OCI-LY7 (cell line): ENCODE measurements around the gene DLGAP1. TPM values are rescaled to one million over a fixed set of nuclear protein-coding genes. Genes with fewer than 3 reads are reported as not detected.

Experiments used
- BruUV-seq: library from RNA; stranded (reverse); fragments of 400-500 nt; replicated peaks from 2 replicates; lab custom pipeline; 2021; lab: Mats Ljungman, UMichigan
- CTCF ChIA-PET: fragments of 300-600 bp; sonication (Branson Sonifier 250); formaldehyde crosslinking; loops from one replicate; lab custom pipeline; 2022; ENCODE audit warnings: antibody characterized with exemption; ENCODE audit not compliant: unreplicated experiment; lab: Charles Lee
- POLR2A ChIA-PET: fragments of 300-600 bp; sonication (Branson Sonifier 250); formaldehyde crosslinking; loops from one replicate; lab custom pipeline; 2022; ENCODE audit warnings: antibody characterized with exemption; lab: Charles Lee
- DNase-seq: peaks from one replicate; pipeline ENCODE4 v3.0.0-alpha.2; 2015; ENCODE audit warnings: low spot score
- H2AFZ ChIP-seq: fragments of 200-600 bp; sonication (generic), shearing (Covaris generic); 2 replicates; pipeline ENCODE4 v1.6.1; 2014; ENCODE audit warnings: mild to moderate bottlenecking, antibody characterized with exemption, low read length, moderate library complexity
- H3K27ac ChIP-seq: fragments of 200-600 bp; sonication (generic); 2 replicates; pipeline ENCODE4 v1.5.1; 2014; ENCODE audit warnings: mixed run types, low read depth, mild to moderate bottlenecking, moderate library complexity, low read length, inconsistent platforms; ENCODE audit not compliant: poor library complexity, severe bottlenecking
- H3K36me3 ChIP-seq: fragments of 200-600 bp; sonication (generic); 2 replicates; pipeline ENCODE4 v1.6.1; 2014; ENCODE audit warnings: mild to moderate bottlenecking, antibody characterized with exemption, low read length, moderate library complexity, mixed read lengths; ENCODE audit not compliant: insufficient read depth
- H3K4me1 ChIP-seq: fragments of 200-600 bp; sonication (generic); 2 replicates; pipeline ENCODE4 v1.5.1; 2014; ENCODE audit warnings: mild to moderate bottlenecking, low read length; ENCODE audit not compliant: insufficient read depth, poor library complexity, severe bottlenecking
- H3K4me2 ChIP-seq: fragments of 200-600 bp; sonication (generic); 2 replicates; pipeline ENCODE4 v1.6.1; 2014; ENCODE audit warnings: mild to moderate bottlenecking, low read length
- H3K4me3 ChIP-seq: fragments of 200-600 bp; sonication (generic); 2 replicates; pipeline ENCODE4 v1.5.1; 2014; ENCODE audit warnings: mild to moderate bottlenecking, low read depth, low read length; ENCODE audit not compliant: poor library complexity, severe bottlenecking
- H3K79me2 ChIP-seq: fragments of 200-600 bp; sonication (generic); 2 replicates; pipeline ENCODE4 v1.6.1; 2016; ENCODE audit warnings: low read depth, mild to moderate bottlenecking, low read length, moderate library complexity, mixed read lengths; ENCODE audit not compliant: insufficient read depth
- H3K9me2 ChIP-seq: fragments of 200-600 bp; sonication (generic); 2 replicates; pipeline ENCODE4 v1.6.1; 2016; ENCODE audit warnings: mild to moderate bottlenecking, low read length, mixed read lengths; ENCODE audit not compliant: insufficient read depth
- H3K9me3 ChIP-seq: fragments of 200-600 bp; sonication (generic); 2 replicates; pipeline ENCODE4 v1.6.1; 2014; ENCODE audit warnings: mild to moderate bottlenecking, mixed run types, low read length, mixed read lengths
- H4K20me1 ChIP-seq: fragments of 200-600 bp; sonication (generic); 2 replicates; pipeline ENCODE4 v1.6.1; 2014; ENCODE audit warnings: mild to moderate bottlenecking, antibody characterized with exemption, low read length, moderate library complexity, mixed read lengths; ENCODE audit not compliant: insufficient read depth
- CTCF ChIP-seq: fragments of 200-600 bp; sonication (generic); conservative IDR thresholded peaks from 2 replicates; pipeline ENCODE4 v1.5.1; 2014; ENCODE audit warnings: mild to moderate bottlenecking, antibody characterized with exemption, low read length, moderate library complexity, mixed read lengths
- EZH2phosphoT487 ChIP-seq: fragments of 200-600 bp; sonication (generic); IDR thresholded peaks from 2 replicates; pipeline ENCODE4 v1.6.1; 2018; ENCODE audit warnings: low read depth, borderline replicate concordance, mild to moderate bottlenecking, mixed run types, antibody characterized with exemption, low read length, moderate library complexity, mixed read lengths
- intact Hi-C: fragments of 100-400 bp; cut with micrococcal nuclease; formaldehyde crosslinking; loops from one replicate; pipeline ENCODE4 v1.10.0; 2022; ENCODE audit not compliant: unreplicated experiment
- total RNA-seq, 2 experiments: library from RNA; depleted of rRNA in 1 of 2; stranded (reverse); fragments of >200 nt in 1 of 2; shearing (Covaris generic) in 1 of 2; gene quantifications; 2 replicates each; pipeline ENCODE4 v1.2.3, GENCODE V29; 2014 to 2022

Gene DLGAP1
- total RNA-seq, 2 experiments from 2014 or later: 0.22 TPM; not detected in 1

- Histone ChIP-seq H3K4me1 (peaks cover 5% of the 10 kb centered on the region), H3K4me3 (no peak overlapping the region), H3K36me3 (no peaks in the 10 kb centered on the region), H3K9me2 (no peaks in the 10 kb centered on the region), H2AFZ (peak overlapping the region; percentile 78), H3K79me2 (no peaks in the 10 kb centered on the region), H4K20me1 (no peaks in the 10 kb centered on the region), H3K9me3 (no peaks in the 10 kb centered on the region), H3K27ac (no peak overlapping the region), H3K4me2 (no peak overlapping the region)
- no TSS peak for BruUV-seq
- ChIA-PET POLR2A (interaction anchor here (0.6 to 1.6 kb wide), 4 partner anchors 9 to 1092 kb away, joined by 3 to 5 read pairs (median 4); no protein-coding TSS in a partner anchor), CTCF (no interaction called here)
- DNase-seq: no peak
- TF ChIP-seq CTCF (no peak), EZH2phosphoT487 (no peak)
- intact Hi-C loops: no loop called here
Observed at GRCh38 chr18:3816610-3817363, 638.3 kb downstream of the DLGAP1 start.

GRCh38 chr18:3815991-3816390 lies 639.1 kb downstream of the DLGAP1 start:
- ChIA-PET CTCF (no interaction called here), POLR2A (interaction anchor here (1.6 kb wide), 1 partner anchor 10 kb away, joined by 3 read pairs; no protein-coding TSS in a partner anchor)
- H3K4me2 ChIP-seq: no peak overlapping the region
- no peaks in the 10 kb centered on the region for H3K36me3 ChIP-seq
- H3K4me1 ChIP-seq: peaks cover 5% of the 10 kb centered on the region
- H2AFZ ChIP-seq: 0 out of 2 replicates have a peak overlapping the region, but pooled peaks have one; percentile 78
- no peaks in the 10 kb centered on the region for H3K9me2 ChIP-seq
- DNase-seq: no peak
- no peaks in the 10 kb centered on the region for H4K20me1 ChIP-seq
- intact Hi-C loops: no loop called here
- TF ChIP-seq CTCF: no peak
- TF ChIP-seq EZH2phosphoT487: no peak
- H3K4me3 ChIP-seq: no peak overlapping the region
- no peak overlapping the region for H3K27ac ChIP-seq
- BruUV-seq: no TSS peak
- H3K79me2 ChIP-seq: no peaks in the 10 kb centered on the region
- no peaks in the 10 kb centered on the region for H3K9me3 ChIP-seq

GRCh38 chr18:3814816-3815215 lies 640.3 kb downstream of the DLGAP1 start:
- no peaks in the 10 kb centered on the region for H3K9me3 ChIP-seq
- DNase-seq: no peak
- H2AFZ ChIP-seq: no peak overlapping the region
- CTCF ChIA-PET: no interaction called here
- POLR2A ChIA-PET: interaction anchor here (0.7 to 1.2 kb wide), 3 partner anchors 10 to 189 kb away, joined by 3 to 8 read pairs (median 3); no protein-coding TSS in a partner anchor
- no peaks in the 10 kb centered on the region for H4K20me1 ChIP-seq
- no peaks in the 10 kb centered on the region for H3K79me2 ChIP-seq
- H3K4me3 ChIP-seq: no peak overlapping the region
- H3K4me2 ChIP-seq: no peak overlapping the region
- no peaks in the 10 kb centered on the region for H3K36me3 ChIP-seq
- intact Hi-C loops: no loop called here
- no TSS peak for BruUV-seq
- H3K4me1 ChIP-seq: peaks cover 5% of the 10 kb centered on the region
- H3K9me2 ChIP-seq: no peaks in the 10 kb centered on the region
- TF ChIP-seq EZH2phosphoT487 (no peak), CTCF (no peak)
- no peak overlapping the region for H3K27ac ChIP-seq
